HEK293T (cell line): ENCODE results near the gene MAPK8IP1.

Source experiments
- CTCF ChIA-PET: fragments of 350-600 bp; formaldehyde crosslinking; extraction: SDS; loops from one replicate; lab custom pipeline; 2021; ENCODE audit warnings: antibody characterized with exemption, inconsistent platforms; lab: Yijun Ruan, JAX
- POLR2A ChIA-PET: fragments of 350-600 bp; formaldehyde crosslinking; extraction: SDS; loops from one replicate; lab custom pipeline; 2020; ENCODE audit warnings: antibody characterized with exemption, inconsistent platforms; lab: Yijun Ruan, JAX
- DNase-seq: peaks from one replicate; pipeline ENCODE4 v3.0.0; 2012; ENCODE audit warnings: mixed read lengths; ENCODE audit errors: extremely low spot score
- ARNT ChIP-seq: fragments of 450-650 bp; IDR thresholded peaks from 2 replicates; pipeline ENCODE4 v1.6.1; 2017; ENCODE audit warnings: mild to moderate bottlenecking
- BHLHE40 ChIP-seq: fragments of 450-650 bp; IDR thresholded peaks from 2 replicates; pipeline ENCODE4 v1.6.1; 2016; ENCODE audit warnings: mild to moderate bottlenecking, moderate library complexity, borderline replicate concordance
- CTBP1 ChIP-seq: fragments of 450-650 bp; IDR thresholded peaks from 2 replicates; pipeline ENCODE4 v1.6.1; 2016; ENCODE audit warnings: borderline replicate concordance
- ELF4 ChIP-seq: fragments of 450-650 bp; IDR thresholded peaks from 2 replicates; pipeline ENCODE4 v1.6.1; 2017; ENCODE audit warnings: antibody characterized with exemption
- FOXA1 ChIP-seq: fragments of 450-650 bp; IDR thresholded peaks from 2 replicates; pipeline ENCODE4 v1.6.1; 2016; ENCODE audit warnings: mild to moderate bottlenecking
- FOXK2 ChIP-seq: fragments of 450-650 bp; IDR thresholded peaks from 2 replicates; pipeline ENCODE4 v1.6.1; 2016; ENCODE audit warnings: mild to moderate bottlenecking
- FOXM1 ChIP-seq: fragments of 450-650 bp; IDR thresholded peaks from 2 replicates; pipeline ENCODE4 v1.6.1; 2017; ENCODE audit warnings: mild to moderate bottlenecking, borderline replicate concordance
- HDGF ChIP-seq: fragments of 450-650 bp; IDR thresholded peaks from 2 replicates; pipeline ENCODE4 v1.6.1; 2017; ENCODE audit warnings: antibody characterized with exemption, borderline replicate concordance
- L3MBTL2 ChIP-seq: fragments of 450-650 bp; conservative IDR thresholded peaks from 2 replicates; pipeline ENCODE4 v1.6.1; 2016; ENCODE audit warnings: mild to moderate bottlenecking
- LEF1 ChIP-seq: fragments of 450-650 bp; IDR thresholded peaks from 2 replicates; pipeline ENCODE4 v1.6.1; 2017; ENCODE audit warnings: mild to moderate bottlenecking, borderline replicate concordance
- NFRKB ChIP-seq: fragments of 450-650 bp; IDR thresholded peaks from 2 replicates; pipeline ENCODE4 v1.6.1; 2016; ENCODE audit warnings: mild to moderate bottlenecking, moderate library complexity
- PKNOX1 ChIP-seq: fragments of 450-650 bp; IDR thresholded peaks from 2 replicates; pipeline ENCODE4 v1.6.1; 2016
- SP1 ChIP-seq: fragments of 450-650 bp; IDR thresholded peaks from 2 replicates; pipeline ENCODE4 v1.6.1; 2017
- SUZ12 ChIP-seq: fragments of 450-650 bp; IDR thresholded peaks from 2 replicates; pipeline ENCODE4 v1.6.1; 2016; ENCODE audit warnings: mild to moderate bottlenecking
- TARDBP ChIP-seq: fragments of 450-650 bp; IDR thresholded peaks from 2 replicates; pipeline ENCODE4 v1.6.1; 2016
- ZNF384 ChIP-seq: fragments of 450-650 bp; IDR thresholded peaks from 2 replicates; pipeline ENCODE4 v1.6.1; 2016

Gene MAPK8IP1

GRCh38 chr11:45927332-45927683, 41.9 kb downstream of the MAPK8IP1 start:
- no peak for TF ChIP-seq CTBP1
- TF ChIP-seq PKNOX1 = no peak
- TF ChIP-seq ARNT = no peak
- no peak for TF ChIP-seq FOXK2
- no peak for DNase-seq
- ChIA-PET POLR2A (interaction anchor here (1.7 kb wide), 1 partner anchor 9 kb away, joined by 7 read pairs; the partner anchor contains the start of gene PEX16), CTCF (interaction anchor here (1.2 kb wide), 2 partner anchors 29 to 55 kb away, joined by 3 read pairs; no protein-coding TSS in a partner anchor)

- ChIA-PET POLR2A (interaction anchor here (1.7 kb wide), 1 partner anchor 10 kb away, joined by 7 read pairs; the partner anchor contains the start of gene PEX16), CTCF (interaction anchor here (1.2 kb wide), 1 partner anchor 56 kb away, joined by 3 read pairs; no protein-coding TSS in a partner anchor)
- no peak for DNase-seq
- TF ChIP-seq BHLHE40 = no peak
- TF ChIP-seq L3MBTL2 = no peak
- TF ChIP-seq ELF4 = no peak
- no peak for TF ChIP-seq HDGF
- TF ChIP-seq FOXA1 = no peak
- TF ChIP-seq ZNF384 = no peak
- TF ChIP-seq FOXK2 = no peak
- TF ChIP-seq SP1 = no peak
- TF ChIP-seq SUZ12 = no peak
Observed at GRCh38 chr11:45927684-45928413, 42.4 kb downstream of the MAPK8IP1 start.

GRCh38 chr11:45928535-45929215, 43.2 kb downstream of the MAPK8IP1 start:
- TF ChIP-seq NFRKB (no peak), L3MBTL2 (no peak), HDGF (no peak), LEF1 (no peak), FOXM1 (no peak), TARDBP (no peak), ZNF384 (no peak), SP1 (no peak), ELF4 (no peak), FOXK2 (no peak), BHLHE40 (no peak), CTBP1 (no peak), SUZ12 (no peak), ARNT (no peak), FOXA1 (no peak), PKNOX1 (no peak)
- DNase-seq = no peak
- ChIA-PET POLR2A (interaction anchor here (0.8 kb wide), 1 partner anchor 315 kb away, joined by 3 read pairs; no protein-coding TSS in a partner anchor), CTCF (interaction anchor here (0.6 to 1.2 kb wide), 2 partner anchors 56 to 184 kb away, joined by 3 read pairs; no protein-coding TSS in a partner anchor)

GRCh38 chr11:45929486-45930030, 44.1 kb downstream of the MAPK8IP1 start:
- DNase-seq = no peak
- POLR2A ChIA-PET = interaction anchor here (0.8 kb wide), 1 partner anchor 314 kb away, joined by 3 read pairs; no protein-coding TSS in a partner anchor
- TF ChIP-seq SP1 (no peak), FOXK2 (no peak), FOXA1 (no peak), CTBP1 (no peak), FOXM1 (no peak), ELF4 (no peak), L3MBTL2 (no peak), LEF1 (no peak), NFRKB (no peak), TARDBP (no peak), ARNT (no peak), BHLHE40 (no peak), ZNF384 (no peak), HDGF (no peak), PKNOX1 (no peak)
- CTCF ChIA-PET = no interaction called here

- no peak for DNase-seq
Observed at GRCh38 chr11:45930031-45930794, 44.8 kb downstream of the MAPK8IP1 start.

More at GRCh38 chr11:45930031-45930794, 44.8 kb downstream of the MAPK8IP1 start:
- TF ChIP-seq BHLHE40 (no peak), FOXM1 (no peak), SP1 (no peak), ZNF384 (no peak), SUZ12 (no peak), NFRKB (no peak), ARNT (no peak), HDGF (no peak), PKNOX1 (no peak), FOXK2 (no peak), TARDBP (no peak), ELF4 (no peak), FOXA1 (no peak), LEF1 (no peak), CTBP1 (no peak)
- POLR2A ChIA-PET = interaction anchor here (0.8 kb wide), 1 partner anchor 12 kb away, joined by 4 read pairs; the partner anchor contains the start of gene PEX16
- CTCF ChIA-PET = no interaction called here
